HG03139 (cell line): ENCODE results near the gene NOLC1.

ENCODE experiments used
- ATAC-seq: cut with Tn5 transposase; IDR thresholded peaks from one replicate; pipeline ENCODE4 v1.9.1; 2021; ENCODE audit not compliant: unreplicated experiment

NOLC1 gene

DNA sequence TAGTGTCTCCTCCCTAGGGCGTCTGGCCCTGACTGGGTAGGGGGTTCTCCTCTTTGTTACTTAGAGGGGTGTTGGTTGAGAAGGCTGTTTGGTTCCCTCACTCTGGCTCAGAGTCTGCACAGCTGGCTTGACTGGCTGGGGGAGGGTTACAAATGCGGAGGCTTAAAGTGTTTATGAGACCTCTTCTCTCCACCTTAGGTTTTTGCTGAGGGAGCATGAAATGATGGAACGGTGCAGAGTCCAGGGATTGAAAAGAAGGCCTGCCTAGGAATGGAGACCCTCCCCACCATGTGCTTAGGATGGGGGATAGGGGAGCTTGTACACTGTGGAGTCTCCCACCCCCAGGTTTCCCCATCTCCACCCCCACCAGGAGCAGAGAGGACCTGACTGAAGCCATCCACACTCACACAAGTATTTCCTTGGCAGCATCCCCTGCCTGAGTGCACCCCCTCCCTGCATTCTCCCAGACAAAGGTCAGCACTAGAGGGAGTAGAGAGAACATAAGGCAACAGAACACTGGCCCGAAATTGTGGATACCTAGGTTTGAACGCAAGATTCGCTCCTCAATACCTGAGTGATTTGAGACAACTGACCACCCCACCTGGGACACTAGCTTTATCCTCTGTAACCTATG lies 30.3 kb upstream of the NOLC1 start:
- no peak for ATAC-seq

- no peak for ATAC-seq
Measured at GRCh38 chr10:102122450-102122849, 29.7 kb upstream of the NOLC1 start.

DNA sequence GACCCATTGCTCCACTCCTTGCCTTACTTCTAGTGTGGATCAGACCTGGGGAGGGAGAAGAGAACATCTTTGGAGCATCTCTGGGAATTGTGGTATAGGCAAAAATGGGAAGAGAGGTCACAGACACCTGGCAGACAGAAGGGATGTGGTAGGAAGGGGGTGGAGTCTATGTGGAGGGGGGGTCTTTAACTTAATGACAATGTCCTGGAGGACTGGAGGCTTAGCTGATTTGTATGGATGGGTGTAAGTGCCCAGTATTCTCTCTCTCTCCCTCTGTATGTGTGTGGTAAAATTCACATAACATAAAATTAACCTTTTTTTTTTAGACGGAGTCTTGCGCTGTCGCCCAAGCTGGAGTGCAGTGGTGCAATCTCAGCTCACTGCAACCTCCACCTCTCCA lies 29.0 kb upstream of the NOLC1 start:
- ATAC-seq, result no peak

DNA sequence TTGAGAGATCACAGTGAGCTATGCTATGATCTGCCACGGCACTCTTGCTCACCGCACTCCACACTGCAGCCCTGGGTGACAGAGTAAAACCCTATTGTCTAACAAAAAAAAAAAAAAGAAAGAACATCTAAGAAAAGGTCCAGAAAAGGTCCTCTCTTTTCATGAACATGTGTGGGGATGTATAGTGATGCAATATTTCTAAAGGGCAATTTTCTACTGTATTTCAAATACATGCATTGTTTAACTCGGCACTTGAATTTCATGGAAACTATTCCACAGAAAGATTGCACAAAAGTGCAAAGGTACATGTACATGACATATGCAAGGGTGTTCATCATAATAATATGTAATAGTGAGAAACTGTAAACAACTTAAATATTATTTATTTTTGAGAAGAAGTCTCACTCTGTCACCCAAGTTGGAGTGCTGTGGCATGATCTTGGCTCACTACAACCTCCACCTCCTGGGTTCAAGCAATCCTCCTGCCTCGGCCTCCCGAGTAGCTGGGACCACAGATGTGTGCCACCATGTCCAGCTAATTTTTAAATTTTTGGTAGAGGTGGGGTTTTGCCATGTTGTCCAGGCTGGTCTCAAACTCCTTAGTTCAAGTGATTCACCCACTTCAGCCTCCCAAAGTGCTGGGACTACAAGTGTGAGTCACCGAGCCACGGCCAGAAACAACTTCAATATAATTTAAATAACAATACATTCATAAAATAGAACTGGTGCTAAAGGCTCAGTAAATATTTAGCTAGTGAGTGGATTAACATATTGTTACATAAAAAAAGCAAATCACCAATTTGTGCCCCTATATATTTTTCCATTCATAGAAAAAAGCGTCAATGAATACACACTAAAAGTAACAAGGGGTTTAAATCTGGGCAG lies 20.7 kb upstream of the NOLC1 start:
- no peak for ATAC-seq

- ATAC-seq, result no peak
Measured at GRCh38 chr10:102132193-102132562, 20.0 kb upstream of the NOLC1 start.

DNA sequence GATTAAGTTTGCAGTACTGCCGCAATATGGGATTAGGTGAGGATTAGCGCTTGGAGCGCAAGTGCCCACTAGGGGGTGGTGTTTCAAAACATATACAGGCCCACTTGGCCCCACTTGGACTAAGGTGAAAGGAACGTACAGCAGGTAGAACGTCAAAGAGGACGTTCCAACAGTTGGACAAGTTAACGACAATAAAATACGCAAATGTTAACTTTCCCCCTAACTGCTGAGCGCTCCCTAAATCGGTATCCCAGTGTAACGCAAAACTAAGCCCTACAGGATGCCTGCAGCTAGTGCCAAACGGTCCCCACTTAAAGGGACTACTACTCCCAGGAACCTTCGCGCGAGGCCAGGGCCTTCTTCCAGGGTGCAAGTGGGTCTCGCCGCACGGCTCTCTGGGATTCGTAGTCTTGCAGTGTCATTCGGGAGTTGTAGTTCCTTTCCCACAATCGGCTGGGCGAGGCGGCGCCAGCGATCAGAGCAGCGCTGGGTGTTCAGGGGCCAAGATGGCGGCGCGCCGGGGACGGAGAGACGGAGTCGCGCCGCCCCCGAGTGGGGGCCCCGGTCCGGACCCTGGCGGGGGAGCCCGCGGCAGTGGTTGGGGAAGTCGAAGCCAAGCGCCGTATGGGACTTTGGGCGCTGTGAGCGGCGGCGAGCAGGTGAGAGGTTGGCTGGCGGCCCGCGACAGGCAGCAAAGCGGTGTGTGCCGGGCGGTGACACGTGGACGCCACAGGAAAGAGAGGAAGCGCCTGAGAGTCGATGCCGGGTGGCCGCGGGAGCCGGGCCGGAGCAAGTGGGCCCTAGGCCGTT lies 19.4 kb upstream of the NOLC1 start, which contains the start of gene PPRC1:
Gene PPRC1 (plus strand): TSS at position 478 of the 810 bp plus-strand sequence. CDS start 29 bp downstream, at position 507.
- ATAC-seq, result peak; percentile 92

DNA sequence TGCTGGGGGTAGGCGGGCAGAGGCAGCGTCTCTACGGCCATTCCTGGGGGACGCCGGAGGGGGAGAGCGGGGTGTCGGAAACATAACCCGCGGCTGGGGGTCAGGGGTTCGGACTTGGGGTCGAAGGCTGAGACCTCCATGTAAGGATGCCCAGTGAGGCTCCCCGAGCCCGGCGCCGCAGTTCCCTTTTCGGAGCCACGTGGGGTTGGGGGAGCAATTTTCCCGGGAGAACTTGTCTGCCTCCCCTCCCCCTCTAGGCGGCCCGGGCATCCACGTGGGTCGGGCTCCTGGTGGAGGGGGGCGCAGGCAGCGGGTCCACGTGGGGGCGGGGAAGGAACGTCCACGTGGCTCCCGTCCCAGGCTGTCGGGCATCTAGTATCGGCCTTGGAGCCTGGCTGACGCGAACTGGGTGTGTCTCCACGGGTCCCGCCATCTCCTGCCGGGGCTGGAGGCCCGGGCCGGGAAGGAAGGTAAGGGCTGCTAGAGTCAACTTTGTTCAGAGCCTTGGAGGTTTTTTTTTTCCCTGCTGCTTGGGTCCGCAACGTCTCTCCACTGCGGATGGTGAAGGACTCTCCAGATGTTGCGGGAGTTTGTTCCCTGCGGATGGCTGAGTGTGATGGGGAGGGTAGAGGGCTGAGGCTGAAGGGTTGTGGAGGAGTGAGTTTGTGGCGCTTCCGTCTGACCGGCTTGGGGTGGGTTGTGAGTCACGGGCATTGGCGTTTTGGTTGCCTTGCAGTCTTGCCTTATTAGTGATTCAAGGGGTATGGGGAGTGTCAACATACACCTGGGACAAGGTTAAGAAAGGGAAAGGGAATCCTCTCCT lies 18.6 kb upstream of the NOLC1 start:
- ATAC-seq, result peak; percentile 10

DNA sequence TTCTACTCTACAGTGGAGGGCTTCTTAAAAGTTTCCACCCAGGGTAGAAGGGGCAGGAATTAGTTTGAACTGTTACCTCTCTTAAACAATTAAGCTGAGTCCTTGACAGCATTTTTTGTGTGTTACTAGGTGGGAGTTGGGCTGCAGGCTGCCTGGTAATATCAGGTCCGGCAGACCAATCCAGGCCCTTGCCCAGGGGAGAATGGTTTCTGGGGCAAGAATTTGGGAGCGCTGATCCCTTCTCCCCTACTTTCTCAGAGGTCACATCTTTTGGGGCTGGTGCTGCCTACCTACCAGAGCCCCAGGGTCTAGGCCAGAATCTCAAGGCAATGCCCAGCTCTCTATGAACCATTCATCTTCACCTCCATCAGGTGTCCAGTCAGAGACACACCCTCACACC lies 17.8 kb upstream of the NOLC1 start:
- ATAC-seq, result no peak

DNA sequence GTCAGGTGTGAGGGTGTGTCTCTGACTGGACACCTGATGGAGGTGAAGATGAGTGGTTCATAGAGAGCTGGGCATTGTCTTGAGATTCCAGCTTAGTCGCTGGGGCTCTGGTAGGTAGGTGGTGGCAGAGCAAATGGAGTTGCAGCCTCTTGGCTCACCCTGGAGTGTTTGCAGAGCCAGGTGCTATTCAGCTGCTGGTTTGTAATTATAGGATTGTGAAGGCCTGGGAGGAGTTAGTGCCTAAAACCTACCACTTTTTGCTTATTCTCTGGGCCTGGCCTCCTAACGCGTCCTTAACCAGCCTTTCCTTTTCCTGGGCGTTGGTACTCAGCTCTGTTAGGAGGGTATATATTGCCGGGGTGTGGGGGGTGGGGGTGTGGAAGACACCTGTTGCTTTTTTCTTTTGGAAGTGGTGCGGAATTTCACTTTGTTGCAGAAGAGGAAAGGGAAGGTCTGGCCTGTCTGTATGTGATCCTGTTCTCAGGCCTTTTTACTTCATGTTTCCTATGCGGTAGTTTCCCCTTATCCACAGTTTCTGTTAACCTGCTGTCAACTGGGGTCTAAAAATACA lies 16.1 kb upstream of the NOLC1 start:
- ATAC-seq, result no peak

GRCh38 chr10:102139281-102140110 lies 12.7 kb upstream of the NOLC1 start:
- ATAC-seq, result no peak

DNA sequence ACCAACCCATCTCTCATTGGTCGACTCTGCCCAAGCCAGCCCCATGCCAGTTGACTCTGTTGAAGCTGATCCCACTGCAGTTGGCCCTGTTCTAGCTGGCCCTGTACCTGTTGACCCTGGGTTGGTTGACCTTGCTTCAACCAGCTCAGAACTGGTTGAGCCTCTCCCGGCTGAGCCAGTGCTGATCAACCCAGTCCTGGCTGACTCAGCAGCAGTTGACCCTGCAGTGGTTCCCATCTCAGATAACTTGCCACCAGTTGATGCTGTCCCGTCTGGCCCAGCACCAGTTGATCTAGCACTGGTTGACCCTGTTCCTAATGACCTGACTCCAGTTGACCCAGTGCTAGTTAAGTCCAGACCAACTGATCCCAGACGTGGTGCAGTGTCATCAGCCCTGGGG lies 12.0 kb upstream of the NOLC1 start:
- no peak for ATAC-seq

DNA sequence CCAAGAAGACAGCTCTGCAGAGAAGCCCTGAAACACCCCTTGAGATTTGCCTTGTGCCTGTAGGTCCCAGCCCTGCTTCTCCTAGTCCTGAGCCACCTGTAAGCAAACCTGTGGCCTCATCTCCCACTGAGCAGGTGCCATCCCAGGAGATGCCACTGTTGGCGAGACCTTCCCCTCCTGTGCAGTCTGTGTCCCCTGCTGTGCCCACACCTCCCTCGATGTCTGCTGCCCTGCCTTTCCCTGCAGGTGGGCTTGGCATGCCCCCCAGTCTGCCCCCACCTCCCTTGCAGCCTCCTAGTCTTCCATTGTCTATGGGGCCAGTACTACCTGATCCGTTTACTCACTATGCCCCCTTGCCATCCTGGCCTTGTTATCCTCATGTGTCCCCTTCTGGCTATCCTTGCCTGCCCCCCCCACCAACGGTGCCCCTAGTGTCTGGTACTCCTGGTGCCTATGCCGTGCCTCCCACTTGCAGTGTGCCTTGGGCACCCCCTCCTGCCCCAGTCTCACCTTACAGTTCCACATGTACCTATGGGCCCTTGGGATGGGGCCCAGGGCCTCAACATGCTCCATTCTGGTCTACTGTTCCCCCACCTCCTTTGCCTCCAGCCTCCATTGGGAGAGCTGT lies 11.2 kb upstream of the NOLC1 start:
- ATAC-seq, result no peak

DNA sequence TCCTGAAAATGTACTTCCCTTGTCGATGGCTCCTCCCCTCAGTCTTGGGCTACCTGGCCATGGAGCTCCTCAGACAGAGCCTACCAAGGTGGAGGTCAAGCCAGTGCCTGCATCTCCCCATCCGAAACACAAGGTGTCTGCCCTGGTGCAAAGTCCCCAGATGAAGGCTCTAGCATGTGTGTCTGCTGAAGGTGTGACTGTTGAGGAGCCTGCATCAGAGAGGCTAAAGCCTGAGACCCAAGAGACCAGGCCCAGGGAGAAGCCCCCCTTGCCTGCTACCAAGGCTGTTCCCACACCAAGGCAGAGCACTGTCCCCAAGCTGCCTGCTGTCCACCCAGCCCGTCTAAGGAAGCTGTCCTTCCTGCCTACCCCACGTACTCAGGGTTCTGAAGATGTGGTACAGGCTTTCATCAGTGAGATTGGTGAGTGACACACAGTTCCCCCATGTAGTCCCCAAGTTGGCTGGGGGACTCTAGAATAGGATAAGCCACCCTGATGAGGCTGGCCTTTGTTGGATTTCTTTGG lies 10.5 kb upstream of the NOLC1 start:
- no peak for ATAC-seq

DNA sequence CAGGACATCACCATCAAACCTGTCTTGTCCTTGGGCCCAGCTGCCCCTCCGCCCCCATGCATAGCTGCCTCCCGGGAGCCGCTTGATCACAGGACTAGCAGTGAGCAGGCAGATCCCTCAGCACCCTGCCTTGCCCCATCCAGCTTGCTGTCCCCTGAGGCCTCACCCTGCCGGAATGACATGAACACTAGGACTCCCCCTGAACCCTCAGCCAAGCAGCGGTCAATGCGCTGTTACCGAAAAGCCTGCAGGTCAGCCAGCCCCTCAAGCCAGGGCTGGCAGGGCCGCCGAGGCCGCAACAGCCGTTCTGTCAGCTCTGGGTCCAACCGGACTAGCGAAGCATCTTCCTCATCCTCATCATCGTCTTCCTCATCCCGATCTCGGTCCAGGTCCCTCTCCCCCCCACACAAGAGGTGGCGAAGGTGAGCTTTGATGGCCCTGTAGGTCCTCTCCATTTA lies 5.2 kb upstream of the NOLC1 start:
- ATAC-seq, result no peak

GRCh38 chr10:102147561-102147960 lies 4.6 kb upstream of the NOLC1 start:
- no peak for ATAC-seq

GRCh38 chr10:102148275-102148674 lies 3.9 kb upstream of the NOLC1 start:
- no peak for ATAC-seq

- ATAC-seq, result no peak
Measured at GRCh38 chr10:102150970-102151773, 1.0 kb upstream of the NOLC1 start.

DNA sequence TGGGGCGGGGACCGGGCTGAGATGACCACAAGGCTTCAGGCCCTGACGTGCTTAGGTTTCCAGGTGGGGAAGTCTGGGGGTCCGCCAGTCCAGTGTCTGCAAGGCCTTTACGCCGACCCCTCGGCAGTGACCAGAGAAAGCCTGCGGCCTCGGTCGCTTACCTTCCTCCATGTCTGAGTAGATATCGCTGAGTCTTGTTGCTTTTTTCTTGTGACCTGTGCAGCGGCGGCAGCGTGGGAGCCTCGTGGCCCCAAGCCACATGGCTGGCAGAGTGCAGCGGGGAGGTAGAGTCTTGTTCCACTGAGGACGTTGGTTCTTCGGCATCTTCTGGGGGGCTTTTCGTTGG lies 329 bp downstream of the NOLC1 start:
- no peak for ATAC-seq
